ENCODE results near the gene RNLS. TPM values are rescaled to one million over a fixed set of nuclear protein-coding genes. Genes with fewer than 3 reads are reported as not detected.

Gene RNLS
- total RNA-seq, 2 experiments from 2014 or later, result not detected

DNA sequence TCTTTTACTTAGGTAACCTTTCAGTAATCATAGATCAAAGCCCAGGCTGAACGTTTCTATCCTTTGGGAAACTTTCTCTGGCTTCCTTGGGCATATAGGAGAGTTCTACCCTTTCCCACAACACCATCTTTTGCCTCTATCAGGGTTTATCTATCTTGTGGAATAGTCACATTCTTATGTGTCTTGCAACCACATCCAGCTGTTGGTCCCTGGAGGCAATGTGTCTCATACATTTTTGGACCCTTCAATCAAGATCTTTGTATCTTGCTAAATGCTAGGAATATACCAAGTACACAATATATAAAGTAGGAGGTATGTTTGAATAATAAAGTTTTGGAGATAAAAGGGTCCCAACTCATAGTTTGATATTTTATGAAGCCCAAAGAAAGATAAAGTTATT lies 121.7 kb downstream of the RNLS start:
- intact Hi-C loops (cut with micrococcal nuclease; ENCODE audit: unreplicated experiment), result no loop called here
- no peak overlapping the region for H3K4me2 ChIP-seq (ENCODE audit: low read length)
- CTCF ChIA-PET (ENCODE audit: unreplicated experiment), result no interaction called here
- no peaks in the 10 kb centered on the region for H3K4me1 ChIP-seq (ENCODE audit: insufficient read depth, low read length, poor library complexity, severe bottlenecking)
- TF ChIP-seq, protein P1, sequence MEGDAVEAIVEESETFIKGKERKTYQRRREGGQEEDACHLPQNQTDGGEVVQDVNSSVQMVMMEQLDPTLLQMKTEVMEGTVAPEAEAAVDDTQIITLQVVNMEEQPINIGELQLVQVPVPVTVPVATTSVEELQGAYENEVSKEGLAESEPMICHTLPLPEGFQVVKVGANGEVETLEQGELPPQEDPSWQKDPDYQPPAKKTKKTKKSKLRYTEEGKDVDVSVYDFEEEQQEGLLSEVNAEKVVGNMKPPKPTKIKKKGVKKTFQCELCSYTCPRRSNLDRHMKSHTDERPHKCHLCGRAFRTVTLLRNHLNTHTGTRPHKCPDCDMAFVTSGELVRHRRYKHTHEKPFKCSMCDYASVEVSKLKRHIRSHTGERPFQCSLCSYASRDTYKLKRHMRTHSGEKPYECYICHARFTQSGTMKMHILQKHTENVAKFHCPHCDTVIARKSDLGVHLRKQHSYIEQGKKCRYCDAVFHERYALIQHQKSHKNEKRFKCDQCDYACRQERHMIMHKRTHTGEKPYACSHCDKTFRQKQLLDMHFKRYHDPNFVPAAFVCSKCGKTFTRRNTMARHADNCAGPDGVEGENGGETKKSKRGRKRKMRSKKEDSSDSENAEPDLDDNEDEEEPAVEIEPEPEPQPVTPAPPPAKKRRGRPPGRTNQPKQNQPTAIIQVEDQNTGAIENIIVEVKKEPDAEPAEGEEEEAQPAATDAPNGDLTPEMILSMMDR (conservative IDR thresholded peaks at IDR 0.05; ENCODE audit: low read length), result no peak
- no peak for TF ChIP-seq EZH2phosphoT487 (IDR thresholded peaks at IDR 0.05; ENCODE audit: borderline replicate concordance, low read depth, low read length)
- no peaks in the 10 kb centered on the region for H3K36me3 ChIP-seq (ENCODE audit: insufficient read depth, low read length)
- H4K20me1 ChIP-seq (ENCODE audit: insufficient read depth, low read length), result no peaks in the 10 kb centered on the region
- H3K4me3 ChIP-seq (ENCODE audit: low read depth, low read length, poor library complexity, severe bottlenecking), result no peak overlapping the region
- DNase-seq (ENCODE audit: low spot score), result no peak
- H3K27ac ChIP-seq (ENCODE audit: low read depth, low read length, poor library complexity, severe bottlenecking), result no peak overlapping the region
- POLR2A ChIA-PET, result interaction anchor here (0.6 kb wide), 1 partner anchor 1865 kb away, joined by 3 read pairs; no protein-coding TSS in a partner anchor
- no TSS peak for BruUV-seq (replicated peaks)
- H3K79me2 ChIP-seq (ENCODE audit: insufficient read depth, low read depth, low read length), result no peaks in the 10 kb centered on the region
- H2AFZ ChIP-seq (ENCODE audit: low read length), result no peak overlapping the region
- no peaks in the 10 kb centered on the region for H3K9me3 ChIP-seq (ENCODE audit: low read length)
- H3K9me2 ChIP-seq (ENCODE audit: insufficient read depth, low read length), result no peaks in the 10 kb centered on the region

DNA sequence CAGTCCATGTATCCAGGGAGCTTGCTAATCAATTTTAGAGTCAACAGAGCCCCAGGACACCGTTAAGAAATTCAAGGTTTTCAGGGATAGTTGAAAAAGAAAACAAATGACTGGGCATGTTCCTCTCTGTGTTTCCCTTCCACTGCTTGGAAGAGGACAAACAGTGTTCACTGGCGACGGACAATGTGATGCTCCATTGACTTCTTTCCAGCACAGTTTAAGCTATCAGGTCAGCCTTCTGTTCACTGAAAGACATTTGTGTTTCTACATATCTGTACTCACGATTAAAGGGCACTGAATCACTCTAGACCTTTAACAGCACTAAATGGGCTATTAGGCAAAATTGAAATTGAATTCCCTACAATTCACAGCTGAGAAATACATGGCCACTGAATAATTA lies 123.6 kb downstream of the RNLS start:
- no peak overlapping the region for H3K4me3 ChIP-seq (ENCODE audit: low read depth, low read length, poor library complexity, severe bottlenecking)
- TF ChIP-seq, protein P1 (conservative IDR thresholded peaks at IDR 0.05; ENCODE audit: low read length), result no peak
- TF ChIP-seq EZH2phosphoT487 (IDR thresholded peaks at IDR 0.05; ENCODE audit: borderline replicate concordance, low read depth, low read length), result no peak
- H2AFZ ChIP-seq (ENCODE audit: low read length), result no peak overlapping the region
- DNase-seq (ENCODE audit: low spot score), result no peak
- H3K9me3 ChIP-seq (ENCODE audit: low read length), result no peaks in the 10 kb centered on the region
- POLR2A ChIA-PET, result interaction anchor here (0.6 to 2.0 kb wide), 4 partner anchors 10 to 594 kb away, joined by 3 to 6 read pairs (median 3); no protein-coding TSS in a partner anchor
- no peaks in the 10 kb centered on the region for H3K9me2 ChIP-seq (ENCODE audit: insufficient read depth, low read length)
- H3K4me1 ChIP-seq (ENCODE audit: insufficient read depth, low read length, poor library complexity, severe bottlenecking), result no peaks in the 10 kb centered on the region
- no peak overlapping the region for H3K27ac ChIP-seq (ENCODE audit: low read depth, low read length, poor library complexity, severe bottlenecking)
- no peaks in the 10 kb centered on the region for H3K36me3 ChIP-seq (ENCODE audit: insufficient read depth, low read length)
- no peak overlapping the region for H3K4me2 ChIP-seq (ENCODE audit: low read length)
- no TSS peak for BruUV-seq (replicated peaks)
- CTCF ChIA-PET (ENCODE audit: unreplicated experiment), result no interaction called here
- intact Hi-C loops (cut with micrococcal nuclease; ENCODE audit: unreplicated experiment), result no loop called here
- no peaks in the 10 kb centered on the region for H3K79me2 ChIP-seq (ENCODE audit: insufficient read depth, low read depth, low read length)
- no peaks in the 10 kb centered on the region for H4K20me1 ChIP-seq (ENCODE audit: insufficient read depth, low read length)

DNA sequence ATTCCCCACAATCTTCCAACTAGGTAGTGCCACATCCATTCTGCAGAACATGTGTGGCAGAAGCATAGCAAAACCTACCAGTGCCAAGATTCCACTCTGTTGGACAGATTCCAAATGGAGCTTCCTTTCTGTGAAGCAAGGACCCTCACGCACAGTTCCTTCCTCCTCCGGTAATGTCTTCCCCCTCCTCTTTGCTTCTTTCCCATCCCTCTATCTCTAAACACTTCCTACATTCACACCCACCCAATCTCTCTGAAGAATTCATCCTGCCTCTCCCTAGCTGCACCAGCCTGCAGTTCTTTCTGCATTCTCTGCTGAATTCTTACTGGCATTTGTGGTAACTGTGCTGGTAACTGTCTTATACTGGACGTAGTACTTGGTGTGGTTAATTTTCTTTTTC lies 124.9 kb downstream of the RNLS start:
- H3K9me3 ChIP-seq (ENCODE audit: low read length), result no peaks in the 10 kb centered on the region
- no peaks in the 10 kb centered on the region for H3K4me1 ChIP-seq (ENCODE audit: insufficient read depth, low read length, poor library complexity, severe bottlenecking)
- TF ChIP-seq, protein P1 (conservative IDR thresholded peaks at IDR 0.05; ENCODE audit: low read length), result no peak
- no peak for TF ChIP-seq EZH2phosphoT487 (IDR thresholded peaks at IDR 0.05; ENCODE audit: borderline replicate concordance, low read depth, low read length)
- H3K79me2 ChIP-seq (ENCODE audit: insufficient read depth, low read depth, low read length), result no peaks in the 10 kb centered on the region
- H4K20me1 ChIP-seq (ENCODE audit: insufficient read depth, low read length), result no peaks in the 10 kb centered on the region
- BruUV-seq (replicated peaks), result no TSS peak
- H2AFZ ChIP-seq (ENCODE audit: low read length), result no peak overlapping the region
- H3K4me2 ChIP-seq (ENCODE audit: low read length), result no peak overlapping the region
- intact Hi-C loops (cut with micrococcal nuclease; ENCODE audit: unreplicated experiment), result no loop called here
- POLR2A ChIA-PET, result interaction anchor here (0.7 to 2.0 kb wide), 3 partner anchors 9 to 594 kb away, joined by 3 to 6 read pairs (median 3); no protein-coding TSS in a partner anchor
- H3K9me2 ChIP-seq (ENCODE audit: insufficient read depth, low read length), result no peaks in the 10 kb centered on the region
- DNase-seq (ENCODE audit: low spot score), result no peak
- H3K27ac ChIP-seq (ENCODE audit: low read depth, low read length, poor library complexity, severe bottlenecking), result no peak overlapping the region
- CTCF ChIA-PET (ENCODE audit: unreplicated experiment), result no interaction called here
- H3K4me3 ChIP-seq (ENCODE audit: low read depth, low read length, poor library complexity, severe bottlenecking), result no peak overlapping the region
- no peaks in the 10 kb centered on the region for H3K36me3 ChIP-seq (ENCODE audit: insufficient read depth, low read length)

Data from OCI-LY7 (cell line).